A673 (cell line): Measurements from ENCODE around the gene KLF16.

Experiments
- EZH2 ChIP-seq: fragments of 200-600 bp; sonication (generic); IDR thresholded peaks from 2 replicates; pipeline ENCODE4 v1.6.1; 2017; ENCODE audit warnings: borderline replicate concordance, low read depth, mild to moderate bottlenecking, mixed read lengths, antibody characterized with exemption, low read length; ENCODE audit not compliant: poor library complexity, severe bottlenecking
- TF ChIP-seq, protein P1 (sequence below): fragments of 300-800, 200-600 bp; sonication (generic); conservative IDR thresholded peaks from 2 replicates; pipeline ENCODE4 v1.5.1; 2017; ENCODE audit warnings: low read depth, mild to moderate bottlenecking, antibody characterized with exemption, low read length, moderate library complexity, mixed read lengths

DNA sequence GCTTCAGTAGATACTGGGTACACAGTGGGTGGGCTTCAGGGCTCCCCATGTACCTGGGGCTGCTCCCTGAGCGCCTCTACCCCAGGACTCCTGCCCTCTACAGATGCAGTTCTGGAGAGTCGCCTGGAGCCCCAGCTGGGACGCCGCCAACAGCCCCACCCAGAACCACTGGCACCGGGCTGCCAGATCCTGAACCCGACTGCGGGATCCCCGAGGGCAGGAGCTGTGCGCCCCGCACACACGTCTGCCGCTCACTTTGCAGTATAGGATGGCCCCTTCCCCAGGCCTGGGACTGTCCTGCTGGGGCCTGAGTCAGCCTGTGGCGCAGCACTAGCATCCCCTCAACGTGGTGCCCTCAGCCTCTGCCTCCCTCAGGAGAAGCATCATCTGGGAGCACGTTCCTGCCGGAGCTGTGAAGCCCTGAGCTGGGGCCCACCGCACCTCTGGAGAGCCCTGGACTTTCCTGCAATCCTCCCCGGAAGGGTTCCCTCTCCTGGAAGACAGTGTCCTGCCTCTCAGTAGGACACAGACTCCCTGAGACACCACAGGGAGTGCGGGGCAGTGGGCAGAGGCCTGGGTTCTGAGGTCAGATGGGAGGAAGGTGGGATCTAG, 18.8 kb downstream of the KLF16 start:
- TF ChIP-seq EZH2, result no peak
- TF ChIP-seq, protein P1, sequence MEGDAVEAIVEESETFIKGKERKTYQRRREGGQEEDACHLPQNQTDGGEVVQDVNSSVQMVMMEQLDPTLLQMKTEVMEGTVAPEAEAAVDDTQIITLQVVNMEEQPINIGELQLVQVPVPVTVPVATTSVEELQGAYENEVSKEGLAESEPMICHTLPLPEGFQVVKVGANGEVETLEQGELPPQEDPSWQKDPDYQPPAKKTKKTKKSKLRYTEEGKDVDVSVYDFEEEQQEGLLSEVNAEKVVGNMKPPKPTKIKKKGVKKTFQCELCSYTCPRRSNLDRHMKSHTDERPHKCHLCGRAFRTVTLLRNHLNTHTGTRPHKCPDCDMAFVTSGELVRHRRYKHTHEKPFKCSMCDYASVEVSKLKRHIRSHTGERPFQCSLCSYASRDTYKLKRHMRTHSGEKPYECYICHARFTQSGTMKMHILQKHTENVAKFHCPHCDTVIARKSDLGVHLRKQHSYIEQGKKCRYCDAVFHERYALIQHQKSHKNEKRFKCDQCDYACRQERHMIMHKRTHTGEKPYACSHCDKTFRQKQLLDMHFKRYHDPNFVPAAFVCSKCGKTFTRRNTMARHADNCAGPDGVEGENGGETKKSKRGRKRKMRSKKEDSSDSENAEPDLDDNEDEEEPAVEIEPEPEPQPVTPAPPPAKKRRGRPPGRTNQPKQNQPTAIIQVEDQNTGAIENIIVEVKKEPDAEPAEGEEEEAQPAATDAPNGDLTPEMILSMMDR, result no peak
